Measurements from ENCODE around the gene SERGEF. TPM values are rescaled to one million over a fixed set of nuclear protein-coding genes. Genes with fewer than 3 reads are reported as not detected.

SERGEF gene
- total and polyA plus RNA-seq, 10 of the 15 experiments (the other 5 are each of a cell fraction or from before 2014, with no cell fraction given) = 14.6 to 27.8 (median 22.4) TPM

DNA sequence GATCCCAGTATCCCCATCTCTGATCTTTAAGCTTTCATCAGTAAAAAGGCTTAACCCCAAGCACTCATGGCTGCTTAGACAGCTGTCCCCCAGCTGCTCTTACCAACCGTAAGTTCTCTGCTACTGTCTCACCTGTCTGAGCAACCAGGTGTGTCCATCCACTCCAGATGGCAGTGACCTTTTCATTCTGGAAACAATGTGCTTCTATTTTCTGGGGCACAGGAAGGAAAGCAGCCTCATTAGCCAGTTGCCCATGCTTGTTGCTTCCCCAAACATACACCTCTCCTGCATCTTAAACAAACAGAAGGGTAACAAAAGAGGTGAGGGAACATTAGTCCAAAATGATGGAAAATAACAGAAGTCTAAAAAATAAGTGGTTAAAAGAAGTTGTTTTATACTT, 24.4 kb downstream of the SERGEF start (continued):
- TF ChIP-seq SPI1 (IDR thresholded peaks at IDR 0.05; ENCODE audit: borderline replicate concordance, insufficient read depth, low read depth, low read length) (no peak), RB1 (IDR thresholded peaks at IDR 0.05; ENCODE audit: borderline replicate concordance) (no peak)

DNA sequence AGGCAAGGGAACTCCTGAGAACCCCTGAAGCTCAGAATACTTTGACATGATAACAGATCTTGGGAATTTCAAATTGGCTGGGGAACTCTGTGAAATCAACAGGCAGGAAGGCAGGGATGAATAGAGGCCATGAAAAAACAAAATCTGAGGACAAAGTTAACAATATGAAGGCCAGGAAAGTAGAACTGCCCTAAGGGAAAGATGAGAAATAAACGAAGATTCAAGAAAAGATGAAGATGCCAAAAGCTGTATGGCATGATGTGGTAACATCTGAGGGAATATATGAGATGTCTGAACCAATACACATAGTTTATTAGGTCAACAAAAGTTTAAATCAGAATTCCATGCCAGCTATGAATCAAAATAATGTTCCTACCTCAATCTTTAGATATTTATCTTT, 25.0 kb downstream of the SERGEF start:
- Histone ChIP-seq H3K4me3 (no peak overlapping the region), H3K4me1 (ENCODE audit: control insufficient read depth, insufficient read depth, low read length) (no peaks in the 10 kb centered on the region), H3K9me3 (replicated peaks; ENCODE audit: control insufficient read depth, insufficient read depth, low read length) (no peaks in the 10 kb centered on the region), H3K27me3 (replicated peaks in 1 of 2; ENCODE audit: control insufficient read depth in 2 of 2, insufficient read depth in 2 of 2, low read length in 1 of 2) (no peaks in the 10 kb centered on the region), H4K20me1 (ENCODE audit: control insufficient read depth, insufficient read depth) (no peaks in the 10 kb centered on the region), H2AFZ (ENCODE audit: control insufficient read depth, low read depth, low read length) (no peak overlapping the region), H3K4me2 (ENCODE audit: control insufficient read depth, insufficient read depth) (no peak overlapping the region), H3K79me2 (ENCODE audit: control insufficient read depth, insufficient read depth, low read length) (no peaks in the 10 kb centered on the region), H3K36me3 (ENCODE audit: control insufficient read depth in 2 of 2, insufficient read depth in 2 of 2, low read length in 1 of 2) (peaks cover 3 to 29% of the 10 kb centered on the region in 2 experiments), H3K27ac (ENCODE audit: control insufficient read depth, insufficient read depth) (no peak overlapping the region), H3K9ac (ENCODE audit: control insufficient read depth, insufficient read depth, low read length) (no peak overlapping the region)
- POLR2A ChIA-PET = no interaction called here
- 29% methylated on average over 1 of the region's 1 CpG for WGBS (ENCODE audit: insufficient coverage, insufficient replicate concordance, low lambda C conversion rate, missing lambda C conversion rate)
- TF ChIP-seq, protein P1, sequence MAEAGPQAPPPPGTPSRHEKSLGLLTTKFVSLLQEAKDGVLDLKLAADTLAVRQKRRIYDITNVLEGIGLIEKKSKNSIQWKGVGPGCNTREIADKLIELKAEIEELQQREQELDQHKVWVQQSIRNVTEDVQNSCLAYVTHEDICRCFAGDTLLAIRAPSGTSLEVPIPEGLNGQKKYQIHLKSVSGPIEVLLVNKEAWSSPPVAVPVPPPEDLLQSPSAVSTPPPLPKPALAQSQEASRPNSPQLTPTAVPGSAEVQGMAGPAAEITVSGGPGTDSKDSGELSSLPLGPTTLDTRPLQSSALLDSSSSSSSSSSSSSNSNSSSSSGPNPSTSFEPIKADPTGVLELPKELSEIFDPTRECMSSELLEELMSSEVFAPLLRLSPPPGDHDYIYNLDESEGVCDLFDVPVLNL (IDR thresholded peaks at IDR 0.05; ENCODE audit: low read depth, low read length) = no peak
- TF ChIP-seq CREB1 (IDR thresholded peaks at IDR 0.05; ENCODE audit: low read depth) (no peak), TAF1 (IDR thresholded peaks at IDR 0.05; ENCODE audit: borderline replicate concordance, low read depth, low read length) (no peak), ZNF622 (IDR thresholded peaks at IDR 0.05) (no peak), ASH2L (IDR thresholded peaks at IDR 0.05; ENCODE audit: borderline replicate concordance, low read depth) (no peak), TARDBP (IDR thresholded peaks at IDR 0.05; ENCODE audit: borderline replicate concordance) (no peak), HDAC2 (IDR thresholded peaks at IDR 0.05) (no peak), ZBTB40 (IDR thresholded peaks at IDR 0.05; ENCODE audit: borderline replicate concordance) (no peak), RAD51 (IDR thresholded peaks at IDR 0.05) (no peak), RAD21 (IDR thresholded peaks at IDR 0.05; ENCODE audit: insufficient read depth, low read depth, low read length) (no peak), MEF2B (IDR thresholded peaks at IDR 0.05; ENCODE audit: partially characterized antibody, poor library complexity, severe bottlenecking) (no peak)
- intact Hi-C loops (cut with micrococcal nuclease; ENCODE audit: unreplicated experiment) = no loop called here
- SMC1A ChIA-PET (ENCODE audit: uncharacterized antibody, unreplicated experiment) = interaction anchor here (0.9 to 3.0 kb wide), 8 partner anchors 9 to 257 kb away, joined by 3 to 10 read pairs (median 3); partner anchors contain the start of gene SAAL1
- DNase-seq (ENCODE audit: low read depth, low spot score) = no peak
- in situ Hi-C loops (cut with MboI) = no loop called here
- BruUV-seq (replicated peaks) = no TSS peak
- RAD21 ChIA-PET (ENCODE audit: unreplicated experiment) = interaction anchor here (3.9 kb wide), 1 partner anchor 257 kb away, joined by 15 read pairs; no protein-coding TSS in a partner anchor
- FAIRE-seq = no peak
- no peak for ATAC-seq
- CTCF ChIA-PET = interaction anchor here (0.6 to 8.8 kb wide), 9 partner anchors 8 to 228 kb away, joined by 3 to 87 read pairs (median 3); partner anchors contain the start of gene SAAL1
